AG04450 (cell line): ENCODE results near the gene UTP18. TPM values are rescaled to one million over a fixed set of nuclear protein-coding genes. Genes with fewer than 3 reads are reported as not detected.
"Not testable (repeated sequence)": the region's sequence is repeated elsewhere in the genome, so short reads cannot be mapped to it uniquely, and the experiment has no call there.

ENCODE experiments used
- CTCF ChIA-PET: fragments of 300-600, 350-600 bp; formaldehyde crosslinking; extraction: SDS; loops from one replicate; lab custom pipeline; 2022; ENCODE audit warnings: antibody characterized with exemption, inconsistent platforms; lab: Charles Lee
- POLR2A ChIA-PET: fragments of 350-600 bp; formaldehyde crosslinking; extraction: SDS; loops from one replicate; lab custom pipeline; 2021; ENCODE audit warnings: antibody characterized with exemption, inconsistent platforms; lab: Yijun Ruan, JAX
- DNase-seq: peaks from one replicate; pipeline ENCODE4 v3.0.0-alpha.2; 2011; ENCODE audit warnings: low read depth, low spot score
- H3K27ac ChIP-seq: one replicate; pipeline ENCODE4 v1.5.1; 2012; ENCODE audit warnings: low read depth, low read length, control low read depth
- H3K27me3 ChIP-seq: one replicate; pipeline ENCODE4 v1.6.0; 2012; ENCODE audit warnings: low read length; ENCODE audit not compliant: control insufficient read depth, insufficient read depth
- H3K4me3 ChIP-seq: 2 replicates; pipeline ENCODE4 v1.5.1; 2011; ENCODE audit warnings: mild to moderate bottlenecking, low read depth, low read length, control low read depth
- H3K9me3 ChIP-seq: 2 replicates; pipeline ENCODE4 v1.5.1; 2012; ENCODE audit warnings: low read length; ENCODE audit not compliant: control insufficient read depth, insufficient read depth
- polyA plus RNA-seq: library from polyadenylated mRNA; depleted of rRNA; stranded (reverse); fragments of >200 nt; gene quantifications from 2 replicates; pipeline ENCODE4 v1.2.3, GENCODE V29; 2011
- TF ChIP-seq, protein P1 (sequence below): IDR thresholded peaks from 2 replicates; pipeline ENCODE4 v1.5.1; 2011; ENCODE audit warnings: low read depth, low read length, control low read depth, inconsistent platforms

UTP18 gene
- polyA plus RNA-seq, 1 experiment, result 30.6 TPM

DNA sequence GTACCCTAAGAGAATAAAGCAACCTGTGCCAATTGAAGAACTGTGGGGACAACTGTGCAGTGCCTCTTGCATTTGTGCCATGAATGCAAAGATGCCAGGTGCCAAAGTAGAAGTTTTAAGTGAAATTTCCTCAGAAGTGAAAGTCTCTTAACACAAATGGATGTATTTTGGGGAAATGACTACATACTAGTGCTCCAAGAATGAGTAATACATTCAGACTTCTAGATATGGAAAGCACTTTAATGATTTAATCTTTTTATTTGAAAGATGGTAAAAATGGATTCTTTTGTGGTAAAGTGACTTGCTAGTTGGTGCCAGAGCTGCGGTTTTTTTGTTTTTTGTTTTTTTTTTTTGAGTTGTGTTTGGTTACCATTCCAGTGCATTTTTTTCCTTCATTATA is 15.0 kb downstream of the UTP18 start:
- TF ChIP-seq, protein P1, sequence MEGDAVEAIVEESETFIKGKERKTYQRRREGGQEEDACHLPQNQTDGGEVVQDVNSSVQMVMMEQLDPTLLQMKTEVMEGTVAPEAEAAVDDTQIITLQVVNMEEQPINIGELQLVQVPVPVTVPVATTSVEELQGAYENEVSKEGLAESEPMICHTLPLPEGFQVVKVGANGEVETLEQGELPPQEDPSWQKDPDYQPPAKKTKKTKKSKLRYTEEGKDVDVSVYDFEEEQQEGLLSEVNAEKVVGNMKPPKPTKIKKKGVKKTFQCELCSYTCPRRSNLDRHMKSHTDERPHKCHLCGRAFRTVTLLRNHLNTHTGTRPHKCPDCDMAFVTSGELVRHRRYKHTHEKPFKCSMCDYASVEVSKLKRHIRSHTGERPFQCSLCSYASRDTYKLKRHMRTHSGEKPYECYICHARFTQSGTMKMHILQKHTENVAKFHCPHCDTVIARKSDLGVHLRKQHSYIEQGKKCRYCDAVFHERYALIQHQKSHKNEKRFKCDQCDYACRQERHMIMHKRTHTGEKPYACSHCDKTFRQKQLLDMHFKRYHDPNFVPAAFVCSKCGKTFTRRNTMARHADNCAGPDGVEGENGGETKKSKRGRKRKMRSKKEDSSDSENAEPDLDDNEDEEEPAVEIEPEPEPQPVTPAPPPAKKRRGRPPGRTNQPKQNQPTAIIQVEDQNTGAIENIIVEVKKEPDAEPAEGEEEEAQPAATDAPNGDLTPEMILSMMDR, result no peak
- H3K9me3 ChIP-seq, result no peaks in the 10 kb centered on the region
- ChIA-PET POLR2A (no interaction called here), CTCF (no interaction called here)
- DNase-seq, result no peak
- no peak overlapping the region for H3K4me3 ChIP-seq
- H3K27ac ChIP-seq, result no peak overlapping the region
- H3K27me3 ChIP-seq, result no peaks in the 10 kb centered on the region

DNA sequence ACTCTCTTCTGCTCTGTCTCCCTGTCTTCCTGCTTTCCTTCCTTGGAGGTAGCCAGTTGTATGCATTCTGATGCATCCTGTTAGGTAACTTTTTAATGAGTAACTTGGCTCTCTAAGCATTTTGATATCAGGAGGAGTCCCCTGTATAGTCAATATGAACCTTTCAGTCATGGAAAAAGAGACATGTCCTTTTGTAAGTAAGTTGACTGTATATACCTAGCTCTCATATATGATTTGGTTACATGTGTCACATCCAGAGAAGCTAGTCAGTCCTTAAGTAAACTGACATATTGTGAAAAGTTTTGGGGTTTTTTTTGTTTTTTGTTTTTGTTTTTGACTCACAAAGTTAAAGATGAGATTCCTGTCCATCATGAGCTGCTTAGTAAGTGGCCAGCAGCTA is 18.8 kb downstream of the UTP18 start:
- POLR2A ChIA-PET, result interaction anchor here (0.7 kb wide), 1 partner anchor 8 kb away, joined by 4 read pairs; no protein-coding TSS in a partner anchor
- DNase-seq, result no peak

DNA sequence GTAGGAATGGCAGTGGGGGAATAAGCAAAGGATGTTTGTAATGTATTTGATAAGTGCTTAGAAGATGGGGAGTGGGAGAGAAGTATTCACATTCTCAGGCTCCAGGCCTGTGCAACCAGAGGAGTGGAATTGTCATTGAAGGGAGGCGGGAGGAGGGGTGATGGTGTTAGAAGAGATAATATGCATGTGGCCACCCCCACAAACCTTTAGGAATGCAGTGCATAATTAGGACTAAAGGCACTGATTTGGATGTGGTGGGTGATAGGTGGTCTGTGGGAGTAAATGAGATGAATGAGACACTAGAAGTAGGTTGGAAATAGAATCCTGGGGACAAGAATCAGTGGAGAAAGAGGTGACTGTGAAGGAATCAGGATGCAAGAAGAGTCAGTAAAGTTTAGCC is 27.1 kb downstream of the UTP18 start:
- TF ChIP-seq, protein P1, result no peak
- no peak for DNase-seq
- ChIA-PET CTCF (no interaction called here), POLR2A (no interaction called here)
- Histone ChIP-seq H3K9me3 (no peaks in the 10 kb centered on the region), H3K27ac (no peak overlapping the region), H3K27me3 (no peaks in the 10 kb centered on the region), H3K4me3 (no peak overlapping the region)

More for the DNA sequence above, 18.8 kb downstream of the UTP18 start:
- CTCF ChIA-PET, result no interaction called here
- Histone ChIP-seq H3K9me3 (no peaks in the 10 kb centered on the region), H3K4me3 (no peak overlapping the region), H3K27ac (no peak overlapping the region), H3K27me3 (no peaks in the 10 kb centered on the region)
- TF ChIP-seq, protein P1, result no peak

DNA sequence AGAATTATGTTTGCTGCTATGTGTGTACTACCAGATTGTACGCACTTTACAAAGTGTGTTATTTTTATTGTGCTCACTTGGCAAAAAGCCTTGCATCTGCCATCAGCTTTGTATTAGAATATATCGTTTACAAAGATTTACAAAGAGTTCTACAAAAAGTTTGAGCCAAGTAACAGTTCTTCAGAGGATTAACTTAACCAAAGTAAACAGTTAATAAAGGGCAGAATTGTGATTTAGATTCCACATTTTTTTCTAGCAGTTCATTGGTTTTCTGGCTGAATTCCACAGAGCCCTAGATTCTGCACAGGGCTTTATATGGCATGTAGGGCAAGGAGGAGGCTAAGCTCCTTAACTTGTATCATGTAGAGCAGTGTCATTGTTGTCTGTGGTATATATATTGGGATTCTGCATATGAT is 29.4 kb downstream of the UTP18 start:
- peak; percentile 11 for DNase-seq
- CTCF ChIA-PET, result interaction anchor here (3.5 kb wide), 1 partner anchor 9 kb away, joined by 20 read pairs; no protein-coding TSS in a partner anchor
- Histone ChIP-seq H3K27ac (no peak overlapping the region), H3K27me3 (no peaks in the 10 kb centered on the region), H3K9me3 (no peaks in the 10 kb centered on the region), H3K4me3 (no peak overlapping the region)
- POLR2A ChIA-PET, result interaction anchor here (0.6 kb wide), 1 partner anchor 15 kb away, joined by 6 read pairs; no protein-coding TSS in a partner anchor
- TF ChIP-seq, protein P1, result no peak

DNA sequence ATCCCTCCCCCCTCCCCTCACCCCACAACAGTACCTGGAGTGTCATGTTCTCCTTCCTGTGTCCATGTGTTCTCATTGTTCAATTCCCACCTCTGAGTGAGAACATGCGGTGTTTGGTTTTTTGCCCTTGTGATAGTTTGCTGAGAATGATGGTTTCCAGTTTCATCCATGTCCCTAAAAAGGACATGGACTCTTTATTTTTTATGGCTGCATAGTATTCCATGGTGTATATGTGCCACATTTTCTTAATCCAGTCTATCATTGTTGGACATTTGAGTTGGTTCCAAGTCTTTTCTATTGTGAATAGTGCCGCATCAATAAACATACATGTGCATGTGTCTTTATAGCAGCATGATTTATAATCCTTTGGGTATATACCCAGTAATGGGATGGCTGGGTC is 34.0 kb downstream of the UTP18 start:
- H3K27me3 ChIP-seq, DNase-seq, H3K27ac ChIP-seq, CTCF ChIA-PET, H3K4me3 ChIP-seq, POLR2A ChIA-PET, H3K9me3 ChIP-seq: not testable (repeated sequence)
